GM12878 (cell line): Measurements from ENCODE around the gene RSBN1L. TPM values are rescaled to one million over a fixed set of nuclear protein-coding genes. Genes with fewer than 3 reads are reported as not detected.

Experiments
- ATAC-seq: fragments of 200-7000 bp; cut with Tn5 transposase; 3 replicates; pipeline ENCODE4 v1.9.1; 2020; ENCODE audit warnings: mild to moderate bottlenecking, moderate library complexity
- BruUV-seq: library from RNA; stranded (reverse); fragments of 400-500 nt; replicated peaks from 2 replicates; lab custom pipeline; 2021; lab: Mats Ljungman, UMichigan
- CTCF ChIA-PET: fragments of 300-600 bp; sonication (Branson Sonifier 250); formaldehyde crosslinking; extraction: SDS; loops from one replicate; lab custom pipeline; 2021; ENCODE audit warnings: inconsistent platforms; lab: Yijun Ruan, JAX
- POLR2A ChIA-PET: fragments of 350-600 bp; formaldehyde crosslinking; extraction: SDS; loops from one replicate; lab custom pipeline; 2021; ENCODE audit warnings: inconsistent platforms; lab: Charles Lee
- RAD21 ChIA-PET: fragments of 300-600 bp; sonication (Branson Sonifier 250); formaldehyde crosslinking; loops from one replicate; lab custom pipeline; 2023; ENCODE audit warnings: antibody characterized with exemption; ENCODE audit not compliant: unreplicated experiment; lab: Charles Lee
- SMC1A ChIA-PET: fragments of 300-600 bp; sonication (Branson Sonifier 250); formaldehyde crosslinking; loops from one replicate; lab custom pipeline; 2023; ENCODE audit not compliant: unreplicated experiment, uncharacterized antibody; lab: Charles Lee
- DNase-seq: peaks from one replicate; pipeline ENCODE4 v3.0.0-alpha.2; 2011; ENCODE audit warnings: low read depth, low spot score
- FAIRE-seq: peaks from 3 replicates; lab custom pipeline; 2011; peaks lifted over from hg19 to GRCh38; lab: Jason Lieb, UNC
- H2AFZ ChIP-seq: 2 replicates; pipeline ENCODE4 v1.6.0; 2011; ENCODE audit warnings: low read depth, low read length, control low read depth; ENCODE audit not compliant: control insufficient read depth
- H3K27ac ChIP-seq: 2 replicates; pipeline ENCODE4 v1.5.1; 2011; ENCODE audit warnings: control low read depth; ENCODE audit not compliant: control insufficient read depth, insufficient read depth
- H3K27me3 ChIP-seq, 2 experiments: replicated peaks in 1 of 2; 2 replicates each; pipeline versions ENCODE4 v1.6.0 to v1.6.1; 2011; ENCODE audit warnings: low read length in 1 of 2; ENCODE audit not compliant: control insufficient read depth in 2 of 2, insufficient read depth in 2 of 2
- H3K36me3 ChIP-seq, 2 experiments: 2 replicates each; pipeline ENCODE4 v1.5.1; 2011; ENCODE audit warnings: low read length in 1 of 2; ENCODE audit not compliant: control insufficient read depth in 2 of 2, insufficient read depth in 2 of 2
- H3K4me1 ChIP-seq: 2 replicates; pipeline ENCODE4 v1.6.1; 2011; ENCODE audit warnings: mild to moderate bottlenecking, low read length, moderate library complexity, mixed read lengths; ENCODE audit not compliant: control insufficient read depth, insufficient read depth
- H3K4me2 ChIP-seq: 2 replicates; pipeline ENCODE4 v1.6.0; 2011; ENCODE audit warnings: control low read depth; ENCODE audit not compliant: control insufficient read depth, insufficient read depth
- H3K4me3 ChIP-seq: fragments of 200-600 bp; sonication (generic); 2 replicates; pipeline ENCODE4 v1.5.1; 2016
- H3K79me2 ChIP-seq: 2 replicates; pipeline ENCODE4 v1.6.0; 2011; ENCODE audit warnings: low read length; ENCODE audit not compliant: control insufficient read depth, insufficient read depth
- H3K9ac ChIP-seq: 2 replicates; pipeline ENCODE4 v1.8.0; 2011; ENCODE audit warnings: low read length, control low read depth, mixed read lengths; ENCODE audit not compliant: control insufficient read depth, insufficient read depth
- H3K9me3 ChIP-seq: replicated peaks from 3 replicates; pipeline ENCODE4 v1.5.1; 2011; ENCODE audit warnings: mild to moderate bottlenecking, low read length; ENCODE audit not compliant: control insufficient read depth, insufficient read depth
- H4K20me1 ChIP-seq: 2 replicates; pipeline ENCODE4 v1.6.0; 2011; ENCODE audit not compliant: control insufficient read depth, insufficient read depth
- KLF5 ChIP-seq: fragments of 450-650 bp; IDR thresholded peaks from 2 replicates; pipeline ENCODE4 v1.6.1; 2014; ENCODE audit warnings: mild to moderate bottlenecking; ENCODE audit not compliant: partially characterized antibody
- MTA2 ChIP-seq: fragments of 450-650 bp; IDR thresholded peaks from 2 replicates; pipeline ENCODE4 v1.6.1; 2016; ENCODE audit warnings: low read depth, mild to moderate bottlenecking, moderate library complexity
- PAX8 ChIP-seq: fragments of 450-650 bp; IDR thresholded peaks from 2 replicates; pipeline ENCODE4 v1.6.1; 2017; ENCODE audit warnings: mild to moderate bottlenecking, moderate library complexity
- RBBP5 ChIP-seq: fragments of 200-600 bp; sonication (generic); conservative IDR thresholded peaks from 2 replicates; pipeline ENCODE4 v1.6.1; 2016
- RUNX3 ChIP-seq: IDR thresholded peaks from 2 replicates; pipeline ENCODE4 v1.6.1; 2012; ENCODE audit warnings: low read length, inconsistent platforms
- SMAD1 ChIP-seq: fragments of 450-650 bp; IDR thresholded peaks from 2 replicates; pipeline ENCODE4 v1.6.1; 2018; ENCODE audit warnings: mild to moderate bottlenecking, low read depth; ENCODE audit not compliant: partially characterized antibody
- WGBS: methylation state at CpG from one replicate; pipeline ENCODE4 v1.1.6; 2016; ENCODE audit warnings: low lambda C conversion rate; ENCODE audit not compliant: insufficient replicate concordance, insufficient coverage; ENCODE audit errors: missing lambda C conversion rate; 5-methylcytosine and 5-hydroxymethylcytosine counted together
- in situ Hi-C: fragments of 300-500 bp; cut with MboI; formaldehyde crosslinking; loops from 9 replicates; pipeline ENCODE4 v1.14.3; 2018; ENCODE audit warnings: mixed read lengths
- intact Hi-C: fragments of 100-400 bp; cut with micrococcal nuclease; formaldehyde crosslinking; loops from one replicate; pipeline ENCODE4 v1.14.2; 2022; ENCODE audit not compliant: unreplicated experiment
- polyA plus RNA-seq, 11 experiments: library from polyadenylated mRNA; depleted of rRNA in 4 of 11; unstranded in 6 of 11; stranded (reverse) in 5 of 11; fragments of >200 nt; fragmentation: Nextera tagmentation in 4 of 11; fragmentation: Illumina TruSeq in 1 of 11; extraction: Ambion mirVana in 4 of 11; extraction: Trizol in 1 of 11; gene quantifications; 1 replicate in 1 of 11; 2 replicates in 10 of 11; pipeline versions ENCODE4 v1.2.1 to v1.2.3, GENCODE V29; 2011 to 2016; ENCODE audit warnings: inconsistent platforms in 2 of 11, missing spikeins in 2 of 11, low read depth in 1 of 11
- total RNA-seq, 4 experiments: library from RNA; depleted of rRNA in 3 of 4; stranded (reverse); fragments of >200 nt in 3 of 4; fragmentation: Illumina TruSeq in 1 of 4; extraction: Trizol in 1 of 4; gene quantifications; 2 replicates each; pipeline versions ENCODE4 v1.2.1 to v1.2.3, GENCODE V29; 2013 to 2021
- TF ChIP-seq, protein P1 (sequence below): IDR thresholded peaks from 2 replicates; pipeline ENCODE4 v1.6.1; 2012; ENCODE audit warnings: low read depth, low read length, improper control_type of control experiment

The RSBN1L gene
- total and polyA plus RNA-seq, 10 of the 15 experiments (the other 5 are each of a cell fraction or from before 2014, with no cell fraction given), result 4.5 to 23.7 (median 10.3) TPM

DNA sequence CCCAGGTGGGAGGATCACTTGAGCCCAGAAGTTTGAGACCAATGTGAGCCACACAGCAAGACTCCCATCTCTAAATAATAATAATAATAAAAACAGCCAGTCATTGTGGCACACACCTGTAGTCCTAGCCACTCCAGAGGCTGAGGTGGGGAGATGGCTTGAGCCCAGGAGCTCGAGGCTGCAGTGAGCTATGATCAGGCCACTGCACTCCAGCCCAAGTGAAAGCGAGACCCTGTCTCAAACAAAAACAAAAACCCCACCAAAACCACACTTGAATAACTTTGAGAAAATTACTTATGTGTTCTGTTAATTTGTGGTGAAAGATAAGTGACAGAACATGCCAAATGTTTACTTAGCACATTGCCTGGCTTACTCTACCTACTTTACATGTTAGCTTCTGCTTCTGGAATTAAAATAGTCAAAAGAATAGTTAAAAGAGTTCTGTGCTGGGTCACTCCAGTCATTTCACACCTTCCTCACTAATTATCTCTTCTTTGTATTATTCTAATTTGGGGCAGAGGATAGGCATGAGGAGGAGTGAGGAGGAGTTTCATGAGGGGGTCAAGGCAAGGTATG is 92.2 kb downstream of the RSBN1L start:
- intact Hi-C loops, result no loop called here
- ChIA-PET SMC1A (interaction anchor here (0.6 to 1.0 kb wide), 3 partner anchors 9 to 86 kb away, joined by 3 to 4 read pairs (median 3); no protein-coding TSS in a partner anchor), POLR2A (interaction anchor here (0.6 kb wide), 2 partner anchors 182 to 253 kb away, joined by 3 to 4 read pairs; no protein-coding TSS in a partner anchor), RAD21 (interaction anchor here (1.3 kb wide), 1 partner anchor 119 kb away, joined by 4 read pairs; no protein-coding TSS in a partner anchor), CTCF (interaction anchor here (1.5 kb wide), 1 partner anchor 9 kb away, joined by 4 read pairs; no protein-coding TSS in a partner anchor)
- peaks cover 9% of the 10 kb centered on the region for H3K9me3 ChIP-seq
- no peaks in the 10 kb centered on the region for H4K20me1 ChIP-seq
- DNase-seq (no peak), ATAC-seq (peak; percentile 60), FAIRE-seq (no peak)
- in situ Hi-C loops, result no loop called here
- H3K4me1 ChIP-seq, result no peaks in the 10 kb centered on the region
- H3K9ac ChIP-seq, result no peak overlapping the region
- no peak overlapping the region for H3K4me2 ChIP-seq
- 12% methylated on average over 2 of the region's 2 CpGs for WGBS
- no peak for TF ChIP-seq KLF5
- peak; percentile 45; the same call in 1 of the 2 replicates for TF ChIP-seq MTA2
- no peak for TF ChIP-seq PAX8
- peak; percentile 41 for TF ChIP-seq RUNX3
- no peak for TF ChIP-seq RBBP5
- TF ChIP-seq, protein P1, sequence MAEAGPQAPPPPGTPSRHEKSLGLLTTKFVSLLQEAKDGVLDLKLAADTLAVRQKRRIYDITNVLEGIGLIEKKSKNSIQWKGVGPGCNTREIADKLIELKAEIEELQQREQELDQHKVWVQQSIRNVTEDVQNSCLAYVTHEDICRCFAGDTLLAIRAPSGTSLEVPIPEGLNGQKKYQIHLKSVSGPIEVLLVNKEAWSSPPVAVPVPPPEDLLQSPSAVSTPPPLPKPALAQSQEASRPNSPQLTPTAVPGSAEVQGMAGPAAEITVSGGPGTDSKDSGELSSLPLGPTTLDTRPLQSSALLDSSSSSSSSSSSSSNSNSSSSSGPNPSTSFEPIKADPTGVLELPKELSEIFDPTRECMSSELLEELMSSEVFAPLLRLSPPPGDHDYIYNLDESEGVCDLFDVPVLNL, result no peak
- TF ChIP-seq SMAD1, result no peak
- H3K27ac ChIP-seq, result no peak overlapping the region
- H3K79me2 ChIP-seq, result no peaks in the 10 kb centered on the region
- no peaks in the 10 kb centered on the region for H3K27me3 ChIP-seq
- H2AFZ ChIP-seq, result no peak overlapping the region
- no TSS peak for BruUV-seq
- peaks cover 0 to 5% of the 10 kb centered on the region in 2 experiments; a peak in 1 of 4 replicates for H3K36me3 ChIP-seq
- no peak overlapping the region for H3K4me3 ChIP-seq
